ENCODE measurements around the gene PDE3B. TPM values are rescaled to one million over a fixed set of nuclear protein-coding genes. Genes with fewer than 3 reads are reported as not detected.
A peak's percentile ranks its signal among the peaks of the same experiment; 100 is the strongest.

PDE3B gene
- total and polyA plus RNA-seq, 9 of the 15 experiments (the other 6 are each of a cell fraction or from before 2014, with no cell fraction given): 2.3 to 22.5 (median 12.2) TPM

DNA sequence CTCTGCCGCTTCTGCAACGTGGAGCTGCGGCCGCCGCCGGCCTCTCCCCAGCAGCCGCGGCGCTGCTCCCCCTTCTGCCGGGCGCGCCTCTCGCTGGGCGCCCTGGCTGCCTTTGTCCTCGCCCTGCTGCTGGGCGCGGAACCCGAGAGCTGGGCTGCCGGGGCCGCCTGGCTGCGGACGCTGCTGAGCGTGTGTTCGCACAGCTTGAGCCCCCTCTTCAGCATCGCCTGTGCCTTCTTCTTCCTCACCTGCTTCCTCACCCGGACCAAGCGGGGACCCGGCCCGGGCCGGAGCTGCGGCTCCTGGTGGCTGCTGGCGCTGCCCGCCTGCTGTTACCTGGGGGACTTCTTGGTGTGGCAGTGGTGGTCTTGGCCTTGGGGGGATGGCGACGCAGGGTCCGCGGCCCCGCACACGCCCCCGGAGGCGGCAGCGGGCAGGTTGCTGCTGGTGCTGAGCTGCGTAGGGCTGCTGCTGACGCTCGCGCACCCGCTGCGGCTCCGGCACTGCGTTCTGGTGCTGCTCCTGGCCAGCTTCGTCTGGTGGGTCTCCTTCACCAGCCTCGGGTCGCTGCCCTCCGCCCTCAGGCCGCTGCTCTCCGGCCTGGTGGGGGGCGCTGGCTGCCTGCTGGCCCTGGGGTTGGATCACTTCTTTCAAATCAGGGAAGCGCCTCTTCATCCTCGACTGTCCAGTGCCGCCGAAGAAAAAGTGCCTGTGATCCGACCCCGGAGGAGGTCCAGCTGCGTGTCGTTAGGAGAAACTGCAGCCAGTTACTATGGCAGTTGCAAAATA lies 816 bp downstream of the PDE3B start (continued):
- TF ChIP-seq, protein P1, sequence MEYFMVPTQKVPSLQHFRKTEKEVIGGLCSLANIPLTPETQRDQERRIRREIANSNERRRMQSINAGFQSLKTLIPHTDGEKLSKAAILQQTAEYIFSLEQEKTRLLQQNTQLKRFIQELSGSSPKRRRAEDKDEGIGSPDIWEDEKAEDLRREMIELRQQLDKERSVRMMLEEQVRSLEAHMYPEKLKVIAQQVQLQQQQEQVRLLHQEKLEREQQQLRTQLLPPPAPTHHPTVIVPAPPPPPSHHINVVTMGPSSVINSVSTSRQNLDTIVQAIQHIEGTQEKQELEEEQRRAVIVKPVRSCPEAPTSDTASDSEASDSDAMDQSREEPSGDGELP (CRISPR knock-in tag; IDR thresholded peaks at IDR 0.05; ENCODE audit: borderline replicate concordance): peak; percentile 3; the same call in 1 of the 2 replicates
- TF ChIP-seq IFI16 (CRISPR knock-in tag; IDR thresholded peaks at IDR 0.05) (no peak), NR2C1 (IDR thresholded peaks at IDR 0.05) (no peak), NR2C1 (tag; IDR thresholded peaks at IDR 0.05) (no peak), FOXJ3 (CRISPR knock-in tag; IDR thresholded peaks at IDR 0.05) (no peak), RBFOX2 (IDR thresholded peaks at IDR 0.05; ENCODE audit: low read depth, low read length) (peak; percentile 64), RFX1 (IDR thresholded peaks at IDR 0.05) (peak; percentile 43; the same call in 1 of the 2 replicates), MTF1 (CRISPR knock-in tag; IDR thresholded peaks at IDR 0.05; ENCODE audit: borderline replicate concordance) (no peak), JUN (IDR thresholded peaks at IDR 0.05; ENCODE audit: borderline replicate concordance, low read depth, low read length) (no peak), JUN (CRISPR knock-in tag; IDR thresholded peaks at IDR 0.05; ENCODE audit: borderline replicate concordance) (no peak), RCOR1 (IDR thresholded peaks at IDR 0.05; ENCODE audit: borderline replicate concordance in 1 of 2, low read depth in 2 of 2, low read length in 2 of 2) (no peak; a peak in 1 of 4 replicates), HMG20B (CRISPR knock-in tag; IDR thresholded peaks at IDR 0.05) (no peak), SIN3B (IDR thresholded peaks at IDR 0.05; ENCODE audit: low read depth) (no peak), BRF1 (IDR thresholded peaks at IDR 0.05; ENCODE audit: borderline replicate concordance, extremely low read depth, insufficient read length) (no peak), HNRNPL (IDR thresholded peaks at IDR 0.05; ENCODE audit: low read depth, low read length) (no peak), TCFL5 (CRISPR knock-in tag; conservative IDR thresholded peaks at IDR 0.05) (no peak), GTF2A2 (tag; IDR thresholded peaks at IDR 0.05) (no peak), KDM1A (IDR thresholded peaks at IDR 0.05) (no peak), GTF2F1 (IDR thresholded peaks at IDR 0.05; ENCODE audit: low read depth, low read length) (no peak), STAT6 (CRISPR knock-in tag; IDR thresholded peaks at IDR 0.05) (no peak)
- TF ChIP-seq, protein P2, sequence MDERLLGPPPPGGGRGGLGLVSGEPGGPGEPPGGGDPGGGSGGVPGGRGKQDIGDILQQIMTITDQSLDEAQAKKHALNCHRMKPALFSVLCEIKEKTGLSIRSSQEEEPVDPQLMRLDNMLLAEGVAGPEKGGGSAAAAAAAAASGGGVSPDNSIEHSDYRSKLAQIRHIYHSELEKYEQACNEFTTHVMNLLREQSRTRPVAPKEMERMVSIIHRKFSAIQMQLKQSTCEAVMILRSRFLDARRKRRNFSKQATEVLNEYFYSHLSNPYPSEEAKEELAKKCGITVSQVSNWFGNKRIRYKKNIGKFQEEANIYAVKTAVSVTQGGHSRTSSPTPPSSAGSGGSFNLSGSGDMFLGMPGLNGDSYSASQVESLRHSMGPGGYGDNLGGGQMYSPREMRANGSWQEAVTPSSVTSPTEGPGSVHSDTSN (CRISPR knock-in tag; IDR thresholded peaks at IDR 0.05; ENCODE audit: low read depth): no peak
- TF ChIP-seq, protein P2 (tag; conservative IDR thresholded peaks at IDR 0.05; ENCODE audit: low read depth): no peak

All from K562 (cell line).